ENCODE results near the gene ZMYM2.
"Not testable (repeated sequence)": the region's sequence is repeated elsewhere in the genome, so short reads cannot be mapped to it uniquely, and the experiment has no call there.

Gene ZMYM2

GRCh38 chr13:19982447-19983043 lies 24.0 kb downstream of the ZMYM2 start:
- DNase-seq (ENCODE audit: low spot score), result no peak

DNA sequence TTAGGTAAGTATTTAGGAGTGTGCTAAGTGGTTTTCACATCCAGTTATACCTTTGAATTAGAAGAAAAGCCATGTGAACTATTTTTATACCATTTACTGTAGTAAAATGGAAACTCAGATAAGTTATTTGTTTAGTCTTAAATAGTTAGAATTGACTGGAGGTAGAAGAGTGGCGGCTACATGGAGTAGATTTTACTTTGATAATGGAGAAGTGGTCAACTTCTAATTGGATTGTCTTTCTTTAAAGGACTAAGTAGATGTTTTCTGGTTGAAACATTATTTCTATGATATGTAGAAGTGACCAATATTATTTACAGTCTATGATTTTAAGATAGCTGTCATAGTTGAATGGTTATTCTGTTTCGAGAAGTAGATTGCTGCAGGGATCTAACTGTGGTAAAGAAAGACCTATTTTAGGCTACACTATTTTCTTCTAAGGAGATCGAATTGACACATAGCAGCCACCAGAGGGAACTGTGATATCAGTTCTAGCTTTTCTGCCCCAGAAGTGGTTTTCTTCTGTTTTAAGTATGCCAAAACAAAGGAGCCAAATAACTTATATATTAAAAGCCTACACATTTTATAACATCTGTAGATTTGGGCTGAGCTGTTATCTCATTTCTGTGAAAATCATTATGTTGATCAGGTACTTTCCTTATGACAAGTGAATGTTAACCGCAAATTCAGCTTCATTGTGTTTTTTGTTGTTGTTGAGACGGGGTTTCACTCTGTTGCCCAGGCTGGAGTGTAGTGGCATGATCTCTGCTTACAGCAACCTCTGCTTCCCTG lies 26.1 kb downstream of the ZMYM2 start:
- DNase-seq (ENCODE audit: low spot score), result no peak

DNA sequence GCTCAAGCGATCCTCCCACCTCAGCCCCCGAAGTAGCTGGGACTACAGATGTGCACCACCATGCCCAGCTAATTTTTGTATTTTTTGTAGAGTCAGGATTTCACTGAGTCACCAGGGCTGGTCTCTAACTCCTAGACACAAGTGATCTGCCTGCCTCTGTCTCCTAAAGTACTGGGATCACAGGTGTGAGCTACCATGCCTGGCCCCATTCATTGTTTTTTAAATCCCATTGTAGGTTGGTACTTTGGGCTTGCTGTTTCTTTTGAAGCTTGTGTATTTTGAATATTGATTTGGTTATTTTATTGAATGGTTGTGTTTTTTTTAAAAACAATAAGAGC lies 26.7 kb downstream of the ZMYM2 start:
- no peak for DNase-seq (ENCODE audit: low spot score)

- no peak for DNase-seq (ENCODE audit: low spot score)
Measured at GRCh38 chr13:19991531-19991930, 33.0 kb downstream of the ZMYM2 start.

DNA sequence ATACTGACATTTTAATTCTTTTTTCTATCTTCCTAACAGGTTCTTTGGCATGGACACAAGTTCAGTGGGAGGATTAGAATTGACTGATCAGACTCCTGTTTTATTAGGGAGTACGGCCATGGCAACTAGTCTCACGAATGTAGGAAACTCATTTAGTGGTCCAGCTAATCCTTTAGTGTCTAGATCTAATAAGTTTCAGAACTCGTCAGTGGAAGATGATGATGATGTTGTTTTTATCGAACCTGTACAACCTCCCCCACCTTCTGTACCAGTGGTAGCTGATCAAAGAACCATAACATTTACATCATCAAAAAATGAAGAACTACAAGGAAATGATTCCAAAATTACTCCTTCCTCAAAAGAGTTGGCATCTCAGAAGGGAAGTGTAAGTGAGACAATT lies 34.5 kb downstream of the ZMYM2 start:
- DNase-seq (ENCODE audit: low spot score), result no peak

- no peak for DNase-seq (ENCODE audit: low spot score)
Measured at GRCh38 chr13:19998960-19999359, 40.4 kb downstream of the ZMYM2 start.

DNA sequence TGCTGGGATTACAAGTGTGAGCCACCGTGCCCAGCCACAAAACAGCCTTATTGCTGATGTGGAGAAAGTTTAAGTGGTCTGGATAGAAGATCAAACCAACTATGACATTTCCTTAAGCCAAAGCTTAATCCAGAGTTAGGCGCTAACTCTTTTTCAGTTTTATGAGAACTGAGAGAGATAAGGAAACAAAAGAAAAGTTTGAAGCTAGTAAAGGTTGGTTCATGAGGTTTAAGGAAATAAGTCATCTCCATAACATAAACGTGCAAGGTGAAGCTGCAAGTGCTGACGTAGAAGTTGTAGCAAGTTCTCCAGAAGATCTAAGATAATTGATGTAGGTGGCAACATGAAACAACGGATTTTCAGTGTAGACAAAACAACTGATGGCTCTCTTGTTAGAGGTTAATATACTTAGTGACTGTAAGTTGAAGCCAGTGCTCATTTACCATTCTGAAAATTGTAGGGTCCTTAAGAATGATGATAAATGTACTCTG lies 41.6 kb downstream of the ZMYM2 start:
- DNase-seq (ENCODE audit: low spot score), result no peak

DNA sequence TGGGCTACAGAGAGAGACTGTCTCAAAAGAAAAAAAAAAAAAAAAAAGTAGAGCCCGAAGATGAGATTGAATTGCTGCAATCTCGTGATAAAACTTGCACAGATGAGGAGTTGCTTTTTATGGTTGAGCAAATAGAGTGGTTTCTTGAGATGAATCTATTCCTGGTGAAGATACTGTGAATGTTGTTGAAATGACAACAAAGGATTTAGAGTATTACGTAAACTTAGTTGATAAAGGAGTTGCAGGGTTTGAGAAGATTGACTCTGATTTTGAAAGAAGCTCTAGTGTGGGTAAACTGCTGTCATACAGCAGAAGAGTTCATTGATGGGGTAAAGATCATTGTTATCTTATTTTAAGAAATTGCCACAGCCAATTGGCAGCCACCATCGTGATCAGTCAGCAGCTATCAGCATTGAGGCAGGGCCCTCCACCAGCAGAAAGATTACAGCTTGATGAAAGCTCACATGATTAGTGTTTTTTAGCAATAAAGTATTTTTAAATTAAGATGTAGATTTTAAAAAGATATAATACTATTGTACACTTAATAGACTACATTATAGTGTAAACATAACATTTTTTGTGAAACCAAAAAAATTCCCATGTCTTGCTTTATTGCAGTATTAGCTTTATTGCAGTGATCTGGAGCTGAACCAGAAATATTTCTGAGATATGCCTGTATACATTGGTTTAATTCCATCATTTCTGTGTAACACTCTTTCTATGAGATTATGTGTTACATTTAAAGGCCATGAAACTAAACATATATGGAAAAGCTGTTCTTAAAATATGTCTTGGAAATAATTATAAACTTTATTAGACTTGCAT lies 43.1 kb downstream of the ZMYM2 start:
- no peak for DNase-seq (ENCODE audit: low spot score)

DNA sequence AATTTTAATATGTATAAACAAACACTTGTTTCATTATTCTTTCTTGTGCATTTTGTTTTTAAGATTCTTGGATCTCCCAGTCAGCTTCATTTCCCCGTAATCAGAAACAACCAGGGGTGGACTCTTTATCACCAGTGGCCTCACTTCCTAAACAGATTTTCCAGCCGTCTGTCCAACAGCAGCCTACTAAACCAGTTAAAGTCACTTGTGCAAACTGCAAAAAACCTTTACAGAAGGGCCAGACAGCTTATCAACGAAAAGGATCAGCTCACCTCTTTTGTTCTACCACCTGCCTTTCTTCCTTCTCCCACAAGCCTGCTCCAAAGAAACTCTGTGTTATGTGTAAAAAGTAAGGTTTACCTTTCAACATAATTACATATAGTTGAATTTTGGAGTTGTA lies 44.3 kb downstream of the ZMYM2 start:
- no peak for DNase-seq (ENCODE audit: low spot score)

DNA sequence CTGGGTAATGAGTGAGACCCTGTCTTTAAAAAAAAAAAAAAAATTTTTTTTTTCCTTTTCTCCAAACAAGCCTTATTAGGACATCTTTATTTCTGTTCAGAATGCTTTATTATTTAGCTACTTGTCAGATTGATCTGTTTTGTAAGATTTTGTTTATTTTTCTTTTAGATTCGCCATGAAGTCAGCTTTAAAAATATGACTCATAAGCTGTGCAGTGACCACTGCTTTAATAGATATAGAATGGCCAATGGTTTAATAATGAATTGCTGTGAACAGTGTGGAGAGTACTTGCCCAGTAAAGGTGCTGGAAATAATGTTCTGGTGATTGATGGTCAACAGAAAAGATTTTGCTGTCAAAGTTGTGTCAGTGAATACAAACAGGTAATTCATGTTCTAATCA lies 47.7 kb downstream of the ZMYM2 start:
- no peak for DNase-seq (ENCODE audit: low spot score)

DNA sequence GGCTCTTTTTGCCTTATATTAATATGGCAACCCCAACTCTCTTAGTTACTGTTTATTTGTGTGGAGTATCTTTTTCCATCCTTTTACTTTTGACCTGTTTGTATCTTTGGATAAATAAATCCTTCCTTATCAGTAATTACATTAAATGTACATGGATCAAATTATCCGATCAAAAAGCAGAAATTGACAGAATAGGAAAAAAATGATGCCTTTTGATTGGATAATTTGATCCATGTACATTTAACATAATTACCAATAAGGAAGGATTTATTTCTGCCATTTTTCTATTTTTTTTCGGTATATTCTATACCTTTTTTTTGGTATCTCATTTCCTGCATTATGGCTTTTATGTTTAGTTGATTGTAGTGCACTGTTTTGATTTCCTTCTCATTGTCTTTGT lies 57.2 kb downstream of the ZMYM2 start:
- DNase-seq (ENCODE audit: low spot score), result no peak

- DNase-seq (ENCODE audit: low spot score), result no peak
Measured at GRCh38 chr13:20016649-20017364, 58.3 kb downstream of the ZMYM2 start.

- no peak for DNase-seq (ENCODE audit: low spot score)
Measured at GRCh38 chr13:20017365-20017711, 58.8 kb downstream of the ZMYM2 start.

- DNase-seq (ENCODE audit: low spot score), result no peak
Measured at GRCh38 chr13:20019043-20019442, 60.5 kb downstream of the ZMYM2 start.

- DNase-seq (ENCODE audit: low spot score), result no peak
Measured at GRCh38 chr13:20024702-20025101, 66.2 kb downstream of the ZMYM2 start.

DNA sequence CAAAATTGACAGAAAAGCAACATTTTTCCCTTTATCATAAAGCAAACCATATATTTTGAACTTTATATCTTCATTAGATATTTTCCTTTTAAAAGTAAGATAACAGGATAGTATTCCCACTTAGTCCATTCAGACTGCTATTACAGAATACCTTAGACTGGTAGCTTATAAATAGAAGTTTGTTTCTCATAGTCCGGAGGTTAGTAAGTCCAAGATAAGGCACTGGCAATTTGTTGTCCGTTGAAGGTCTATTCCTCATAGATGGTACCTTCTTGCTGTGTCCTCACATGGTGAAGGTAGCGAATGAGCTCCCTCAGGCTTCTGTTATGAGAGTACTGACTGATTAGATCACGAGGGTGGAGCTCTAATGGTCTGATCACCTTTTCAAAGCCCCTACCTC lies 70.4 kb downstream of the ZMYM2 start:
- DNase-seq (ENCODE audit: low spot score), result no peak

DNA sequence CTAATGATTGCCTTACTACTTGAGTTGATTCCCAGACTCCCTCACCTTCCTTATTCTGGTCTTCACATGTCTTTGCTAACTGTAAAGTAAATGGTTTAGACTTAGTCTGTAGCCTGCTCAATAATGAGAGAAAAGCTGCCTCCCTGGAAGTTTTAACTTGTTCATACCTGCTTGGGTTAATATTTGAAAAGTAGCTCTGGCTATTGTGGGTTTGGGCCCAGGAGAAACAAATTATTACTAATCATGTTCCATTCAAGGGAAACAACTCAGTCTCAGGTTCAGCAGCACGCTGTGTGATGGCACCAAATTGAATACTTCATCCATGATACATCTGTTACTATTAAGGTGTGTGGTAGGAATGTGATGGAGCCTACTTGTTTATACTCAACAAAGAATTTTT lies 75.0 kb downstream of the ZMYM2 start:
- no peak for DNase-seq (ENCODE audit: low spot score)

DNA sequence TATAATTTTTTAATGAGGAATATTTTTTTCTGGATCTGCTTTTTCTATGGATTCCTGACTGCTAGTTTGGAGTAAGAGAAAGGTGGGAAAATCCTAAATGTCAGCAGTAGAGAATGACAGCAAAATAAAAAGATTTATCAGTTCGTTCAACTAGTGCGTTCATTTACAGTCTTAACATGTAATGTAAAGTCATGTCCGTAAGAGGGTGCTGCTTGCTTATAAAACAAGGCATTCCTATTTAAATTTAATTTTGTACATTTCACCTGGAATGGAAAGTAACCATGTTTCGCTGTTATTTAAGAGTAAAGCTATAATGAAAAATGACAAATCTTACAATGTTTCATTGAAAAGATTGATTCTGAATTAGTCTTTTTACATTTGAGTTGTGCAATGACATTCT lies 76.6 kb downstream of the ZMYM2 start:
- DNase-seq (ENCODE audit: low spot score), result no peak

GRCh38 chr13:20037908-20038307 lies 79.4 kb downstream of the ZMYM2 start:
- DNase-seq (ENCODE audit: low spot score), result no peak

- DNase-seq (ENCODE audit: low spot score), result not testable (repeated sequence)
Measured at GRCh38 chr13:20042603-20043002, 84.1 kb downstream of the ZMYM2 start.

DNA sequence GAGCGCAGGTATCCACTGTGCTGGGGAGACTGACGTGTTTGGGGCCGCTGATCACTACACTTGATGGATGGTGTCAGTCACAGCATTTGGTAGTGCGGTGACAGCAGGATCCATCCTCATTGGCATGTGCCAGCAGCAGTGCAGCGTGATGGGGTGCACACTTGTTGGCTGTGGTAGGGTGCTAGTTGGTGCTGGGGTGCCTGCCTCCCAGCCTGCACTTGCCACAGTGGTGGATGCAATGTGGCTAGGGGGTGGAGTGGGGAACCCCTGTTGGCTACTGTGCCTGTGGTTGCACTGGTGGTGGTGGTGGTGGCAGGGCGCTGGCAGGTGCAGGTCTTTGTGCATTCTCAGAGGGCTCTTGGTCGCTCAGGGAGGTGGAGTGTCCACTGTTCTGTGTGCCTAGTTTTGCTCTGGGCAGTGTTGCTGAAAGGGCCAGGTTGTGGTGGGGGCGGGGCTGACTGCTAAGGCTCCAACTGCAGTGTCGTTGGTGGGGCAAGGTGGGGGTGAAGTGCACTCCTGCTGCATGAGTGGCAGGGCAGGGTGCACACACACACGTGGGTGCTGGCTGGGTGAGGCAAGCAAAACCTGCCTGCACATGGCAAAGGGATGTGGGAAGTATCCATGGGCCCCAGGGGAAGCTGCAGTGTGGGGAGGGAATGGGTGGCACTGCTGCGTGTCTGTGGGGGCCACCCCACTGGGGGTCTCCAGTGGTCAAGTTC lies 84.8 kb downstream of the ZMYM2 start:
- DNase-seq (ENCODE audit: low spot score), result no peak

GRCh38 chr13:20044086-20044485 lies 85.6 kb downstream of the ZMYM2 start:
- DNase-seq (ENCODE audit: low spot score), result no peak

All from ecto neural progenitor cell (in vitro differentiated cells).